ENCODE results near the gene NRXN2. TPM values are rescaled to one million over a fixed set of nuclear protein-coding genes. Genes with fewer than 3 reads are reported as not detected.
A peak's percentile ranks its signal among the peaks of the same experiment; 100 is the strongest.

NRXN2 gene
- total RNA-seq, 1 donor from 2014 or later = 3.5 TPM

- intact Hi-C loops (cut with DNase I) = no loop called here
- DNase-seq (ENCODE audit: low spot score) = peak; percentile 97
Measured at GRCh38 chr11:64745521-64746328, 22.7 kb upstream of the NRXN2 start.

DNA sequence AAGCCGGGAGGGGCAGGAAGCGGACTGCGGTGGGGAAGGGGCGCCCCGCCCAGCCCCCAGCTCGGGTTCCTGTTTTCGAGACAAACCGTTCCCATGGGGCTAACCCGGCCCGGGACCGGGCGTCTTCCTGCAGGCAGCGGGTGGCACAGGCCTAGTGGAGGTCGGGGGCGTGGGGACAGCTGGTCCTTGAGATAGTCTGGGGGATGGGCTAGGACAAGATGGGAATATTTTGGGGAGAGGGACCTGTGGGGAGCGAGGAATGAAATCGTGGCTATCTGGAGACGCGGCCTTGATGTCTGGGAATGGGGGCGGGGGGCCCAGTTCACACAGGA is 22.2 kb upstream of the NRXN2 start:
- intact Hi-C loops (cut with DNase I) = no loop called here
- peak; percentile 95 for DNase-seq (ENCODE audit: low spot score)

- intact Hi-C loops (cut with DNase I) = loop anchor here (1.0 kb wide), 1 partner anchor 34 kb away; the partner anchor contains the start of gene SF1
- no peak for DNase-seq (ENCODE audit: low spot score)
Measured at GRCh38 chr11:64744544-64745188, 21.7 kb upstream of the NRXN2 start.

GRCh38 chr11:64743591-64744543 is 20.9 kb upstream of the NRXN2 start, which contains the start of gene RASGRP2:
Gene RASGRP2 (minus strand): TSS chr11:64744142. CDS start chr11:64742866, 1,276 bp downstream.
- intact Hi-C loops (cut with DNase I) = loop anchor here (1.0 kb wide), 1 partner anchor 34 kb away; the partner anchor contains the start of gene SF1
- DNase-seq (ENCODE audit: low spot score) = peak; percentile 97

- intact Hi-C loops (cut with DNase I) = no loop called here
- peak; percentile 95 for DNase-seq (ENCODE audit: low spot score)
Measured at GRCh38 chr11:64742889-64743590, 20.0 kb upstream of the NRXN2 start.

DNA sequence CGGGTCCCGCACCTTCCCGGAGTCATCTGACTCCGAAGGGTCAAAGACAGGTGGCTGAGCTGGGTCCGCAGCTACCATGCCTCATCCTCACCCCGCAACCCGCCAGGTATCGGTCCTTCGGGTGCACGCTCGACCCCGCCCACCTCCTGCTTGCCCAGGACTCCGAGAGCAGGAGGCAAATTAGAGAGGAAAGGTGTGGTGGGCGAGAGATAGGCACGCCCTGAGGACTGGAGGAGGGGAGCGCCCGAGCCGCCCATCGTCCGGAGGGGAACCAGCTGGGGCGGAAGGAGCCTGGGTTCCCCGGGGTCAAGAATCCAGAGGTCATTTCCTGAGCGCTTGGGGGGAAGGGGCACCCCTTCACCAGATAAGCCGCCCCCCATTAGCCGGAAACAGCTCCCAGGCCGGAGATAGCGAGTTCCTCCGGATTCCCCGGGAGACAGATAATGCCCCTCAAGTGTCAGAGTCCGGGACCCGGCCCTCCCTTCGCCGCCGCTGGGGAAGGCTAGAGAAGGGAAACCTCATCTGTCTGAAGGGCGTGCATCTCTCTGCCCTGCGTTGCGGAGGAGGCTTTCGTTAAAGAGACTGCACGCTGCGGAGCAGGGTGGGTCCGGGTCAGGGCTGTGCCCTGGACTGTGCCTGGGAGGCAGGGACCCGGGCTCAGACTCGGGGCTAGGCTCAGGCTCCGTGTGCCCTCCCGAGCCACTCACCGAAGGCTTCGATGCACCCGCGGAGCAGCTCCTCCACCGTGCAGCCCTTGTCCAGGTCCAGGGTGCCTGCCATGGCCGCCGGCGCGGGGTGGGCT is 19.3 kb upstream of the NRXN2 start:
- no peak for DNase-seq (ENCODE audit: low spot score)

DNA sequence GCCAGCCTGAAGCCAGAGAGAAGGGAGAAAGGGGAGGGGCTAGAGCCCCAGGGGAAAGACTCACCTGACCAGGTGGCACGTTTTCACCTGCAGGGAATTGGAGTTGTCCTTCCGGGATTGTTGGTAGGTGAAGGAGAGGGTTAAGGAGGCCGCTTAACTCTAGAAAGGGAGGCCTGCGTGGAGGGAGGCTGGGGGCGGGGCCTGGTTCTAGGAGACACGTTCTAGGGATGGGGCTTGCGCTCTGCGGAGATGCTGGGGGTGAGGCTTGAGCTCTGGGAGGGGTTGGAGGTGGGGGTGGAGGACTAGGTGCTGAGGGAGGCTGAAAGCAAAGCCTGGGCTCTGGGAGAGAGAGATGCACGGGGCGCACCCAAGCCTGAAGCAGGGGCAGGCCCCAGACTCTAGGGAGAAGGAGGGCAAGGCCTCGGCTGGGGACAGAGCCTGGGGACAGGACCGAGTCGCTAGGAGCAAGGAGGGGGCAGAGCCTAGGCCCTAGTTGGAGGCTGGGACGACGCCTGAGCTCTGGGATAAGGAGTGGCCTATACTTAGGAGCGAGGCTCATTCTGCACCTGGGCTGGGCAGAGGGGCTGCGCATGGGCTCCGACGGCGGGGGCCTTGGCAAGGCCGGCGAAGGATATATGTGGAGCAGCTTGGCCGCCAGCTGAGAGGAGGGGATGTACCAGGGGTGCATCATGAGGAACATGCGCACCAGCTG is 18.5 kb upstream of the NRXN2 start:
- no peak for DNase-seq (ENCODE audit: low spot score)
- intact Hi-C loops (cut with DNase I) = no loop called here

More for the DNA sequence above, 19.3 kb upstream of the NRXN2 start:
- intact Hi-C loops (cut with DNase I) = no loop called here

- no peak for DNase-seq (ENCODE audit: low spot score)
- intact Hi-C loops (cut with DNase I) = no loop called here
Measured at GRCh38 chr11:64739871-64740270, 16.9 kb upstream of the NRXN2 start.

GRCh38 chr11:64736654-64737053 is 13.7 kb upstream of the NRXN2 start:
- intact Hi-C loops (cut with DNase I) = no loop called here
- DNase-seq (ENCODE audit: low spot score) = no peak

DNA sequence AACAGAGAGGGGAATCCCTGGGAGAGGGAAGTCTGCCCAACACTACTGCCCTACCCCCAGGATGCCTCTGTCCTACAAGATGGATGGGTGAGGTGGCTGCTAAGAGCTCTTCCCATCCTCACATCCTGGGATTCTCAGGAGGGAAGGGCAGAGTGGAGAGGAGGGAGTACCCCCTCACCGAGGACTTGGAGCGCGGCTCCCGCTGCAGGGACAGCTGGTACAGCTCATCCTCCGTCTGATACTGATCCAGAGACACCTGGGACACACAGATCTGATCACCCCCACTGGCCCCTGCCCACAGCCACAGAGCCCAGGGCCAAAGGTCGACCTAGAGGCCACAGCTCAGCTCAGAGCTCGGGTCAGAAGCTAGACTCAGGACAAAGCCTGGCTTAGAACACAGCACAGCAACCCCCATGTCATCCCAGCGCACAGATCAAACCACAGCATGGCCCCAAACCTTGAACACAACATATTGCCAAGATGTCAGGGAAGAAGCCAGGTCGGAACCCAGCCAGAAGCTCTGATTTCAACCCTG is 12.8 kb upstream of the NRXN2 start:
- intact Hi-C loops (cut with DNase I) = no loop called here
- DNase-seq (ENCODE audit: low spot score) = no peak

GRCh38 chr11:64734811-64735724 is 12.1 kb upstream of the NRXN2 start:
- DNase-seq (ENCODE audit: low spot score) = no peak

DNA sequence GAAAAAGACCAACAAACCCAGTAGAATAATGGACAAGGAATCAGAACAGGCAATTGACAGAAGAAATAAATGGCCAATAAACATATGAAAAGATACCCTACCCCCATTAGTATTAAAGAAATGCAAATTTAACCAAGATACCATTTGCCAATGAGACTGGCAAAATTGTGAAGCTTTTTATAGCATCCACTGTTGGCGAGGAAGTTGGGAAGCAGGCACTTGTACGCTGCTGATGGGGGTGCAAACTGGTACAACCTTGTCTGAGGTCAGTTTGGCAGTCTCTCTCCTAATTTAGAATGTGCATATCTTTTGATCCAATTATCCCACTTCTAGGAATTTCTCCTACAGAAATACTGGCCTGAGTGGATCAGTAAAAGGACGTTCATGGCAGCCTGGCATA is 8.6 kb upstream of the NRXN2 start:
- intact Hi-C loops (cut with DNase I) = no loop called here
- no peak for DNase-seq (ENCODE audit: low spot score)

More at GRCh38 chr11:64734811-64735724, 12.1 kb upstream of the NRXN2 start:
- intact Hi-C loops (cut with DNase I) = no loop called here

- no peak for DNase-seq (ENCODE audit: low spot score)
- intact Hi-C loops (cut with DNase I) = no loop called here
Measured at GRCh38 chr11:64729851-64730382, 6.9 kb upstream of the NRXN2 start.

DNA sequence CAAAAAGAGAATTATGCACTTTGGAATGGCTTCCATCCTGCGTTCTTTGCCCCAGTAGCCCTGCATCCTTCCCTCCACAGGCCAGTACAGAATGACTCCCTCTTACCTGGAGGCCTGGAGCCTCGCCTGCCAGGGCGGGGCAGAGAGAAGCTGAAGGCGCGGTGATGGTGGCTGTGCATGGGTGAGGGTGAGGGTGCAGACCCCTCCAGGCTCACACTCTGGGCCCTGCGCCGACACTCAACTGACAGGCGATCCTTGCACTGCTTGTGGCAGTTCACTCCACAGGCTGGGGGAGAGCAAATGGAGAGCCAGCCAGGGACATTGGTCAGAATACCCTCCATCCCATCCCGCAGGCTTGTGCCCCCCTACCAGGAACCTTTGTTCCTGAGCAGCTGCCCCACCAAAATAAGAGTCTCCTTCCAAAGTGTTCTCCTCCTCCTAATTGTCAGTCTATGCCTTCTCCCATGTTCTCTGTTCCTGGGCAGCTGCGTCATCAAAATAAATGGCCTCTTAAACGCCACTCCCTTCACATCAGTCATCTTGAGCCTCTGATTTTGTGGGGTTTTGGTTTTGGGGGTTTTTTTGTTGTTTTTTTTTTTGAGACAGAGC is 5.9 kb upstream of the NRXN2 start:
- intact Hi-C loops (cut with DNase I) = no loop called here
- DNase-seq (ENCODE audit: low spot score) = no peak

- no peak for DNase-seq (ENCODE audit: low spot score)
- intact Hi-C loops (cut with DNase I) = no loop called here
Measured at GRCh38 chr11:64726867-64727530, 4.0 kb upstream of the NRXN2 start.

Data from cardiac septum (tissue), 1 donor.